ENCODE data around the gene LAMA3.

DNA sequence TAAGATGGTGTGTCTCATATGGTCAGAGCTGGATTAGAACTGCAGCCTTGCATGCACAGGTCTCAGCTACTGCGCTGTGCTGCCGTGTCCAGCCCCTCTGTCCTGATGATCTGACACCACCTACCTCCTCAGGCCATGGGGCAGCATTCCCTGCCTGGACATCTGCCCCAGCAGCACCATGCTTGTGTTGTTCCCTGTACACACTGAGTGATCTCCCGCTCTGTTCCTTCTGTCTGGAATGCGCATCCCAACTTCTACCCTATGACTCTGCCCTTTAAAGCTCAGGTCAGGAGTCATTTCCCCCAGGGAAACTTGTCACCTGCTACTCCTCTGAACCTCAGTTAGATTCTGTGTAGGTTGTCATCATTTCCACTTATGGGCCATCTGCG, 167.9 kb downstream of the LAMA3 start:
- no peak for TF ChIP-seq CTCF (IDR thresholded peaks at IDR 0.05)
- TF ChIP-seq POLR2AphosphoS5 (IDR thresholded peaks at IDR 0.05; ENCODE audit: low read depth, low read length): no peak
- no peak for TF ChIP-seq REST (IDR thresholded peaks at IDR 0.05; ENCODE audit: insufficient read depth in 1 of 2, low read depth in 2 of 2, low read length in 1 of 2)
- TF ChIP-seq TCF7L2 (IDR thresholded peaks at IDR 0.05; ENCODE audit: low read depth, low read length): no peak
- no peak for TF ChIP-seq SIN3A (IDR thresholded peaks at IDR 0.05; ENCODE audit: borderline replicate concordance, insufficient read depth, low read depth, low read length)

Data from Panc1 (cell line).